WTC11 (cell line): ENCODE measurements around the gene CUEDC1. TPM values are rescaled to one million over a fixed set of nuclear protein-coding genes. Genes with fewer than 3 reads are reported as not detected.

Experiments used
- ATAC-seq: fragments of 200-7000 bp; cut with Tn5 transposase; 2 replicates; pipeline ENCODE4 v1.10.0; 2021; ENCODE audit warnings: mild to moderate bottlenecking, moderate library complexity
- CTCF ChIA-PET: fragments of 300-600 bp; sonication (Branson Sonifier 250); formaldehyde crosslinking; loops from one replicate; lab custom pipeline; 2021; ENCODE audit warnings: antibody characterized with exemption; lab: Charles Lee
- POLR2A ChIA-PET: fragments of 350-600 bp; sonication (Branson Sonifier 250); formaldehyde crosslinking; loops from one replicate; lab custom pipeline; 2021; ENCODE audit warnings: antibody characterized with exemption; lab: Charles Lee
- DNase-seq: peaks from one replicate; pipeline ENCODE4 v3.0.0; 2021; ENCODE audit warnings: low spot score
- H3K27ac Mint-ChIP-seq: 2 replicates; pipeline ENCODE4 v1.8.0; 2021; ENCODE audit warnings: mixed read lengths
- H3K27me3 Mint-ChIP-seq: 2 replicates; pipeline ENCODE4 v1.8.0; 2021; ENCODE audit warnings: low read depth, mild to moderate bottlenecking, moderate library complexity, mixed read lengths
- H3K36me3 Mint-ChIP-seq: 2 replicates; pipeline ENCODE4 v1.8.0; 2021; ENCODE audit warnings: mixed read lengths
- H3K4me1 Mint-ChIP-seq: 2 replicates; pipeline ENCODE4 v1.8.0; 2022; ENCODE audit warnings: mixed read lengths
- H3K4me3 Mint-ChIP-seq: 2 replicates; pipeline ENCODE4 v1.8.0; 2021; ENCODE audit warnings: mild to moderate bottlenecking, moderate library complexity, mixed read lengths
- H3K9me3 Mint-ChIP-seq: 2 replicates; pipeline ENCODE4 v1.8.0; 2021; ENCODE audit warnings: mixed read lengths
- CBFB ChIP-seq: sonication (generic); formaldehyde crosslinking; IDR thresholded peaks from 2 replicates; pipeline ENCODE4 v1.8.1; 2022; ENCODE audit warnings: mild to moderate bottlenecking, low read depth, missing genetic modification reagents
- E2F1 ChIP-seq: sonication (generic); formaldehyde crosslinking; IDR thresholded peaks from 2 replicates; pipeline ENCODE4 v1.8.0; 2022; ENCODE audit warnings: mild to moderate bottlenecking, missing genetic modification reagents
- E2F5 ChIP-seq: sonication (generic); formaldehyde crosslinking; IDR thresholded peaks from 2 replicates; pipeline ENCODE4 v1.8.1; 2022; ENCODE audit warnings: mild to moderate bottlenecking, moderate library complexity, missing genetic modification reagents
- GRHL2 ChIP-seq: fragments of 250-450 bp; sonication (Bioruptor Pico); IDR thresholded peaks from 2 replicates; pipeline ENCODE4 v1.8.0; 2022; ENCODE audit warnings: mild to moderate bottlenecking, moderate library complexity; ENCODE audit not compliant: insufficient replicate concordance, severe bottlenecking
- HMGA2 ChIP-seq: fragments of 250-450 bp; sonication (Bioruptor Pico); IDR thresholded peaks from 2 replicates; pipeline ENCODE4 v1.4.0; 2021; ENCODE audit warnings: mild to moderate bottlenecking, moderate library complexity
- OVOL2 ChIP-seq: fragments of 250-450 bp; sonication (Bioruptor Pico); IDR thresholded peaks from 2 replicates; pipeline ENCODE4 v1.9.0; 2021; ENCODE audit warnings: mild to moderate bottlenecking, borderline replicate concordance
- ZNF423 ChIP-seq: fragments of 250-450 bp; sonication (Bioruptor Pico); IDR thresholded peaks from 2 replicates; pipeline ENCODE4 v2.1.2; 2022; ENCODE audit warnings: mild to moderate bottlenecking, moderate library complexity
- ZNF425 ChIP-seq: fragments of 250-450 bp; sonication (Bioruptor Pico); conservative IDR thresholded peaks from 2 replicates; pipeline ENCODE4 v1.9.0; 2021; ENCODE audit warnings: mild to moderate bottlenecking
- ZSCAN18 ChIP-seq: fragments of 250-450 bp; sonication (Bioruptor Pico); IDR thresholded peaks from 2 replicates; pipeline ENCODE4 v2.1.2; 2022; ENCODE audit warnings: mild to moderate bottlenecking, moderate library complexity
- total RNA-seq: library from RNA; stranded (reverse); gene quantifications from 3 replicates; pipeline ENCODE4 v1.2.3, GENCODE V29; 2021
- TF ChIP-seq, protein P1 (sequence below): fragments of 250-450 bp; sonication (Bioruptor Pico); IDR thresholded peaks from 2 replicates; pipeline ENCODE4 v1.8.0; 2021; ENCODE audit warnings: mild to moderate bottlenecking
- TF ChIP-seq, protein P2 (sequence below): sonication (generic); formaldehyde crosslinking; IDR thresholded peaks from 2 replicates; pipeline ENCODE4 v1.8.1; 2022; ENCODE audit warnings: missing genetic modification reagents, borderline replicate concordance
- TF ChIP-seq, protein P3 (sequence below): sonication (generic); formaldehyde crosslinking; IDR thresholded peaks from 2 replicates; pipeline ENCODE4 v1.8.1; 2023; ENCODE audit warnings: mild to moderate bottlenecking, missing genetic modification reagents, moderate library complexity

The CUEDC1 gene
- total RNA-seq, 1 experiment from 2014 or later = 12.2 TPM

GRCh38 chr17:57946798-57947358 lies 8.3 kb downstream of the CUEDC1 start (continued):
- TF ChIP-seq, protein P1, sequence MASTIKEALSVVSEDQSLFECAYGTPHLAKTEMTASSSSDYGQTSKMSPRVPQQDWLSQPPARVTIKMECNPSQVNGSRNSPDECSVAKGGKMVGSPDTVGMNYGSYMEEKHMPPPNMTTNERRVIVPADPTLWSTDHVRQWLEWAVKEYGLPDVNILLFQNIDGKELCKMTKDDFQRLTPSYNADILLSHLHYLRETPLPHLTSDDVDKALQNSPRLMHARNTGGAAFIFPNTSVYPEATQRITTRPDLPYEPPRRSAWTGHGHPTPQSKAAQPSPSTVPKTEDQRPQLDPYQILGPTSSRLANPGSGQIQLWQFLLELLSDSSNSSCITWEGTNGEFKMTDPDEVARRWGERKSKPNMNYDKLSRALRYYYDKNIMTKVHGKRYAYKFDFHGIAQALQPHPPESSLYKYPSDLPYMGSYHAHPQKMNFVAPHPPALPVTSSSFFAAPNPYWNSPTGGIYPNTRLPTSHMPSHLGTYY = no peak

DNA sequence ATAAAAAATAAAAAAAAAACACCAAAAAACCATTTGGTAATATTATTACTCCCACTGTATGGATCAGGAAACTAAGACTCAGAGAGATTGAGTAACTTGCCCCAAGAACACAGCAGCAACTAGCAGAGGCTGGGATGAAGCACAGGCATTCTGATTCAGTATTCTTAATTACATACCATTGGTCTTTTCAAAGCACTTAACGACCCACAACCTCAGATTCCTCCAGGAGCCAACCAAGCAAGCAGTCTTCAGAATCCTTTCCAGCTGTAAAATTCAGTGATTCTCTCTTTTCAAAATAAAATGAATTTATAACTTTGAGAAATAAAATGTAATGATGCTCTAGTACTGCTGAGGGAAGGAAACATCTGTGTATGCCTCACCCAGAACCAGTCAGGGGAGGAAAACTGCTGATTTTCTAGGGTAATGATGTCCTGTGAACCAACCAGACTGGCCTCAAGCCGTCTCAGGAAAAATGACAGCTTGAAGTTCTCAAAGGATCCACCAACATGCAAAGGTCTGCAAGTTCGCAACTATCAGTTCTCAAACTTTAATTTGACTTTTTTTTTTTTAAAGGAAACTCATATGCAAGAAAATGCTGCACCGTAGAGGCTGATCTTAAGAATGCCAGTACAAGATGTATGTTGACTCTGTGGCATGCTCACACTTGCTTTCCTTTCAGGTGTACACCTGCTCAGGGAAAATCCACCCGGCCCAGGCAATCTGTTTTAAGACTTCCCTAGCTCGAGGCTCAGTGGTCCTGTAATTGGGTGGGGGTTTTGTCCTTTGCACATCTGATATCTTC lies 9.0 kb downstream of the CUEDC1 start:
- ChIA-PET POLR2A (no interaction called here), CTCF (interaction anchor here (0.7 to 2.3 kb wide), 10 partner anchors 10 to 371 kb away, joined by 3 to 20 read pairs (median 4); partner anchors contain the start of gene CUEDC1)
- ATAC-seq (peak; percentile 52), DNase-seq (no peak)
- Mint-ChIP-seq H3K4me3 (no peak overlapping the region), H3K4me1 (peaks cover 39% of the 10 kb centered on the region), H3K36me3 (no peaks in the 10 kb centered on the region), H3K9me3 (no peaks in the 10 kb centered on the region), H3K27ac (peak overlapping the region; percentile 43), H3K27me3 (no peaks in the 10 kb centered on the region; the same call in 1 of the 2 replicates)
- no peak for TF ChIP-seq E2F1 (CRISPR knock-in tag)
- no peak for TF ChIP-seq ZSCAN18
- TF ChIP-seq OVOL2 = no peak
- TF ChIP-seq, protein P2, sequence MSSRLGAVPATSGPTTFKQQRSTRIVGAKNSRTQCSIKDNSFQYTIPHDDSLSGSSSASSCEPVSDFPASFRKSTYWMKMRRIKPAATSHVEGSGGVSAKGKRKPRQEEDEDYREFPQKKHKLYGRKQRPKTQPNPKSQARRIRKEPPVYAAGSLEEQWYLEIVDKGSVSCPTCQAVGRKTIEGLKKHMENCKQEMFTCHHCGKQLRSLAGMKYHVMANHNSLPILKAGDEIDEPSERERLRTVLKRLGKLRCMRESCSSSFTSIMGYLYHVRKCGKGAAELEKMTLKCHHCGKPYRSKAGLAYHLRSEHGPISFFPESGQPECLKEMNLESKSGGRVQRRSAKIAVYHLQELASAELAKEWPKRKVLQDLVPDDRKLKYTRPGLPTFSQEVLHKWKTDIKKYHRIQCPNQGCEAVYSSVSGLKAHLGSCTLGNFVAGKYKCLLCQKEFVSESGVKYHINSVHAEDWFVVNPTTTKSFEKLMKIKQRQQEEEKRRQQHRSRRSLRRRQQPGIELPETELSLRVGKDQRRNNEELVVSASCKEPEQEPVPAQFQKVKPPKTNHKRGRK (CRISPR knock-in tag) = no peak
- TF ChIP-seq ZNF423 (CRISPR knock-in tag) = no peak
- no peak for TF ChIP-seq E2F5 (CRISPR knock-in tag)

DNA sequence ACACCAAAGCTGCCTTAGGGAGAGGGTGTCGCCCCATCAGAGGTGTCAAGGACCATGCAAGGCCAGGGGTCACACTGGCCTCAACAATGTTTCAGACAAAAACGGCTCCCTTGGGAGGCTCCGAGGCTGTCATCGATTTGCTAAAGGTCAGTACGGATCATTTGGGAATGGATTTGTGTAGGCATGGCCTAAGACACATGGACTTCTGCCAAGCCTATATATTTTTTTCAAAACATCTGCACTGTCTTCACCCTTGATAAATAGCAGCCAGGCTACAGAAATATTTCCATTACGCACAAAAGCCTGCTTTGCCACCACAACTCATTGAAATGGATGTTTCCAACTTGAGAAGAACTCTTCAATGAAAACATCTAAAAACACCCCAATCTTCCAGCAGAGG lies 10.3 kb downstream of the CUEDC1 start:
- TF ChIP-seq GRHL2 (CRISPR knock-in tag) = no peak
- TF ChIP-seq ZNF425 = no peak
- TF ChIP-seq ZSCAN18 = no peak
- TF ChIP-seq, protein P3, sequence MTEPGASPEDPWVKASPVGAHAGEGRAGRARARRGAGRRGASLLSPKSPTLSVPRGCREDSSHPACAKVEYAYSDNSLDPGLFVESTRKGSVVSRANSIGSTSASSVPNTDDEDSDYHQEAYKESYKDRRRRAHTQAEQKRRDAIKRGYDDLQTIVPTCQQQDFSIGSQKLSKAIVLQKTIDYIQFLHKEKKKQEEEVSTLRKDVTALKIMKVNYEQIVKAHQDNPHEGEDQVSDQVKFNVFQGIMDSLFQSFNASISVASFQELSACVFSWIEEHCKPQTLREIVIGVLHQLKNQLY (CRISPR knock-in tag) = no peak
- TF ChIP-seq CBFB (CRISPR knock-in tag) = no peak
- TF ChIP-seq HMGA2 (CRISPR knock-in tag) = no peak
- TF ChIP-seq E2F1 (CRISPR knock-in tag) = no peak
- no peaks in the 10 kb centered on the region for H3K36me3 Mint-ChIP-seq
- H3K27me3 Mint-ChIP-seq = no peaks in the 10 kb centered on the region
- CTCF ChIA-PET = no interaction called here
- peaks cover 35% of the 10 kb centered on the region for H3K4me1 Mint-ChIP-seq
- ATAC-seq (no peak), DNase-seq (no peak)
- POLR2A ChIA-PET = no interaction called here
- no peaks in the 10 kb centered on the region for H3K9me3 Mint-ChIP-seq
- no peak overlapping the region for H3K4me3 Mint-ChIP-seq
- peak overlapping the region; percentile 10; the same call in 1 of the 2 replicates for H3K27ac Mint-ChIP-seq
